ENCODE measurements around the gene OVAAL.

OVAAL gene

GRCh38 chr1:180560868-180561600 lies 2.3 kb downstream of the OVAAL start:
- H3K27ac ChIP-seq, result no peak overlapping the region
- H3K9me3 ChIP-seq (ENCODE audit: control insufficient read depth, low read length), result no peaks in the 10 kb centered on the region
- H3K4me2 ChIP-seq (ENCODE audit: low read length), result no peak overlapping the region
- no peak overlapping the region for H3K9ac ChIP-seq
- no peak overlapping the region for H3K4me3 ChIP-seq (ENCODE audit: low read depth, low read length)
- no peak overlapping the region for H2AFZ ChIP-seq
- TF ChIP-seq CTCF (IDR thresholded peaks at IDR 0.05), result no peak
- H3K79me2 ChIP-seq, result no peaks in the 10 kb centered on the region
- no peaks in the 10 kb centered on the region for H3K36me3 ChIP-seq (ENCODE audit: control insufficient read depth, insufficient read depth, low read length)
- no peaks in the 10 kb centered on the region for H3K4me1 ChIP-seq
- H3K27me3 ChIP-seq (ENCODE audit: control insufficient read depth, insufficient read depth, low read length), result no peaks in the 10 kb centered on the region

GRCh38 chr1:180562640-180563025 lies 3.9 kb downstream of the OVAAL start:
- Histone ChIP-seq H3K36me3 (ENCODE audit: control insufficient read depth, insufficient read depth, low read length) (no peaks in the 10 kb centered on the region), H3K27me3 (ENCODE audit: control insufficient read depth, insufficient read depth, low read length) (no peaks in the 10 kb centered on the region), H2AFZ (no peak overlapping the region), H3K4me2 (ENCODE audit: low read length) (no peak overlapping the region), H3K9ac (no peak overlapping the region), H3K4me3 (ENCODE audit: low read depth, low read length) (no peak overlapping the region), H3K27ac (no peak overlapping the region), H3K4me1 (no peaks in the 10 kb centered on the region), H3K79me2 (no peaks in the 10 kb centered on the region), H3K9me3 (ENCODE audit: control insufficient read depth, low read length) (no peaks in the 10 kb centered on the region)
- TF ChIP-seq CTCF (IDR thresholded peaks at IDR 0.05), result no peak

- no peak overlapping the region for H2AFZ ChIP-seq
- no peak overlapping the region for H3K27ac ChIP-seq
- H3K4me2 ChIP-seq (ENCODE audit: low read length), result no peak overlapping the region
- H3K79me2 ChIP-seq, result no peaks in the 10 kb centered on the region
- TF ChIP-seq CTCF (IDR thresholded peaks at IDR 0.05), result no peak
- H3K4me3 ChIP-seq (ENCODE audit: low read depth, low read length), result no peak overlapping the region
- no peaks in the 10 kb centered on the region for H3K27me3 ChIP-seq (ENCODE audit: control insufficient read depth, insufficient read depth, low read length)
- H3K36me3 ChIP-seq (ENCODE audit: control insufficient read depth, insufficient read depth, low read length), result no peaks in the 10 kb centered on the region
- no peaks in the 10 kb centered on the region for H3K4me1 ChIP-seq
- H3K9me3 ChIP-seq (ENCODE audit: control insufficient read depth, low read length), result no peaks in the 10 kb centered on the region
- no peak overlapping the region for H3K9ac ChIP-seq
These were observed 4.5 kb downstream of the OVAAL start for GRCh38 chr1:180563026-180563827.

- Histone ChIP-seq H3K9ac (no peak overlapping the region), H2AFZ (no peak overlapping the region), H3K9me3 (ENCODE audit: control insufficient read depth, low read length) (no peaks in the 10 kb centered on the region), H3K36me3 (ENCODE audit: control insufficient read depth, insufficient read depth, low read length) (no peaks in the 10 kb centered on the region), H3K27me3 (ENCODE audit: control insufficient read depth, insufficient read depth, low read length) (no peaks in the 10 kb centered on the region), H3K4me2 (ENCODE audit: low read length) (no peak overlapping the region), H3K27ac (no peak overlapping the region), H3K4me1 (no peaks in the 10 kb centered on the region), H3K4me3 (ENCODE audit: low read depth, low read length) (no peak overlapping the region), H3K79me2 (no peaks in the 10 kb centered on the region)
- no peak for TF ChIP-seq CTCF (IDR thresholded peaks at IDR 0.05)
These were observed 6.5 kb downstream of the OVAAL start for GRCh38 chr1:180565121-180565871.
